SK-N-MC (cell line): ENCODE data around the gene GPC6.

Experiments used
- EZH2 ChIP-seq: fragments of 200-600 bp; sonication (generic); IDR thresholded peaks from one replicate; pipeline ENCODE4 v1.6.1; 2017; ENCODE audit warnings: antibody characterized with exemption
- FOXP2 ChIP-seq: optimal IDR thresholded peaks from 2 replicates; pipeline ENCODE3; 2011; ENCODE audit warnings: mild to moderate bottlenecking, moderate library complexity; ENCODE audit not compliant: insufficient read depth; ENCODE audit errors: extremely low read length, control extremely low read depth
- POLR2AphosphoS5 ChIP-seq: IDR thresholded peaks from 2 replicates; pipeline ENCODE4 v1.6.1; 2012; ENCODE audit warnings: mild to moderate bottlenecking, low read depth, low read length, borderline replicate concordance

- no peak for TF ChIP-seq EZH2
- TF ChIP-seq POLR2AphosphoS5: no peak
- no peak for TF ChIP-seq FOXP2
Observed at GRCh38 chr13:93784191-93784590, 557.6 kb downstream of the GPC6 start.
